Middle frontal gyrus (tissue), 1 donor: ENCODE results near the gene RGS8.
"Not testable (repeated sequence)": the region's sequence is repeated elsewhere in the genome, so short reads cannot be mapped to it uniquely, and the experiment has no call there.

ENCODE experiments used
- DNase-seq: peaks from one replicate; pipeline ENCODE4 v3.0.0-alpha.2; 2015; ENCODE audit warnings: low spot score; ENCODE audit errors: extremely low spot score

The RGS8 gene

DNA sequence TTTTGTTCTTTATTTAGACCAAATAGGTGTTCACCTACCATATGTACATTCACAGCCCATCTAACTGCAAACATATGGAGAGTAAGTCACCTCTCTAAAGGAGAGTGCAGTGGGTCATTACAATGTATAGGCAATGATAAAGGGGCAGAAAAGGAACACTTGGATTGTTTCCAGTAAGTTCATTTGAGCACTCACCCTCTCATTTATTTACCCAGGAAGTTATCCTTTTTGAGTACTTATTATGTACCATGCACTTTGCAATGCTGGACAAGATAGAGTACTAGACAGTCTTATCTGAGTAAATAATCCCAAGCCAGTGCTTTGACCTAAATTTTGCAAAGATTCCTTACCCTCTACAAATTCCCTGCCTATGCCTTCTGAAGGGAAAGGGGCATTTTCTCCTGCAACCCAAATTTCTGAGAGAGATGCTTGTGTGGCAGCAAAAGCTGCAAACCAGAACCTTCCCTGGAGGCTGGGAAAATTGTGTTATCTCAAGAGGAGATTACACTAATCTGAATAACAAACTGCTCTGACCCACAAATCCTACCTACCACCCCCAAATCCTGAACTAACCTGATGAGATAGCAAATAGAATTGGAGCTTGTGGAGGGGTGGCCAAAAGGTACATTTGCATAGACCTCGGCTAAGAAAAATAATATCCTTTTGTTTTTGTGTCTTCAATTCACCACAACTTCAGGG is 18.6 kb upstream of the RGS8 start:
- DNase-seq: no peak

DNA sequence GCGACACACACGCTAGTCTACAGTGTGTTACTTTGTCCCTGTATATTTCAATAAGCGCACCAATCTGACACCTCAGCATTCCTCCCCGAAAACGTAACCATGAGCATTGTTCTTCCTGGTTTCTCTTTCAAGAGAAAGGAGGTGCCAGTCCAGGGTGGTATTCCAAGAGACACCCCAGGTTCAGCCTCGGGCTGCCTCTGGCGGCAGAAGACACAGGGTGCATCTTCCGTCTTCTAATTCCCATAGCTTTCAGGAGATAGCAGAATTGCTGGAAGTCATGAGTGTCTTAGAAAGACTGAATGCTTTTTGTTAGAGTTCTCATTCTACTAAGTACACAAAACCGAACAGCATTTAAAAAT is 15.9 kb upstream of the RGS8 start:
- no peak for DNase-seq

DNA sequence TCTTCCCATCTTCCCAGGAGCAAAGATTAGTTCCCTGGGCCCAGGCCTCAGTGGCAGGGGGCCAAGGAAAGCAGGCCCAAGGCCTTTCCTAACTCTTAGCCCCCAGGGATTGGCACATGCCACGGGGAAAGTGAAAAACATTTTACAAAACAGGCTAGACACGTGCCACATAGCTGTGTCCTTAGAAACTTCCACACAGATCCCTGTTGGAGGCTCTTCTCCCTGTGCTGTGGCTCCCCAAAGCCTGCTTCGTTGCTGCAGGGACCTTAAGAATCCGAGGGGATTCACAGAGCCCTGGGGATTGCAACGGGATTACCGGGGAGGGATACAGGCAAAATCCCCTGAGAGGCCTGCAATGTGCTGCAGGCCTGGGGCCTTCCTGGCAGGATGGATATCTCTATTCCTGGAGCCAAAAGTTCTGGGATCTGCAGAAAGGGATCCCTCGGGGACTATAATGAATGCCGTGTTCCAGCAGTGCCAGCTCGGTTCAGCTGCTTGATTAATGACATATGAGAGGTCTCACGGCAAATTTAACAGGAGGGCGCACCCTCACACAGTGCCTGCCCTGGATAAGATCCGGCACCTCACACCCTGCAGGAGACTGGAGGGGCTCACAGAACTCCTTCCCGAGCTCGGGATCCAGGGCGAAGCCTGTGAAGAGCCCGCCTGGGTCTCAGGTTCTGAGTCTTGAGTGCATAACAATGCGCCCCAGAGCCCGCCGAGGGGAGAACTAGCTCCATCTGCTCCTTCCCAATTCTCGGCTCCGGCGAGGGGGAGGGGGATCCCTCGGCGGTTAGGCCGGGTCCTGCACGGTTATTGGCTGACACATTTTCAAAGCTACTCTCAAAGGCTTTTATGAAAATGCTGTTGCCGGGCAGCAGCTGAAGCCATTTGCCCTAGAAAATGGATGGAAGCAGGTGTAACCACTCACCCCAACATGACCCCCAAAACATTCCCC is 15.3 kb upstream of the RGS8 start:
- no peak for DNase-seq

DNA sequence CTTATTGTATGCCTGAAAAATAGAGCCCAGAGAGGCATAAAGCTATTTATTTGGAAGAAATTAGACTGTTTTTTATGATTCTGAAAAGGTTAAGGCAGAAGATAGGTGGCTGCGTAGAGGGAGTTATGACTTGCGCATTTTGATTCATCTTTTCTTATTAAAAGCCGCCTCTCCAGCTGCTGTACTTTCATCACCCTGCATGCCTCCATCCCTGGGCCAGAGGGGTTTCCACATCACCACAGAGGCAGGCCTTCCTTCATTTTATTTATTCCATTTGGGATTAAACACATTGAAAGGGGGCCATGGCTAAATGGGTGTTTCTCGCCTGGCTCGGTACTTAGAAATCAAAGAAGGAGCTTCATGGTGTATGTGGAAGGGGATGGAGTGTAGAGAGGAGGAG is 14.6 kb upstream of the RGS8 start:
- DNase-seq: no peak

DNA sequence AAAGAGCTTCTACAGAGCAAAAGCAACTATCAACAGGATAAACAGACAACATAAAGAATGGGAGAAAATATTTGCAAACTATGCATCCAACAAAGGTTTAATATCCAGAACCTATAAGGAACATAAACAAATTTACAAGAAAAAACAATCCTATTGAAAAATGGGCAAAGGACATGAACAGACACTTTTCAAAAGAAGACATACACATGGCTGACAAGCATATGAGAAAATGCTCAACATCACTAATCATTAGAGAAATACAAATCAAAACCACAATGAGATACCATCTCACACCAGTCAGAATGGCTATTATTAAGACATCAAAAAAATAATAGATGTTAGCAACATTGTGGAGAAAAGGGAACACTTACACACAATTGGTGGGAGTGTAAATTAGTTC is 8.8 kb upstream of the RGS8 start:
- not testable (repeated sequence) for DNase-seq

DNA sequence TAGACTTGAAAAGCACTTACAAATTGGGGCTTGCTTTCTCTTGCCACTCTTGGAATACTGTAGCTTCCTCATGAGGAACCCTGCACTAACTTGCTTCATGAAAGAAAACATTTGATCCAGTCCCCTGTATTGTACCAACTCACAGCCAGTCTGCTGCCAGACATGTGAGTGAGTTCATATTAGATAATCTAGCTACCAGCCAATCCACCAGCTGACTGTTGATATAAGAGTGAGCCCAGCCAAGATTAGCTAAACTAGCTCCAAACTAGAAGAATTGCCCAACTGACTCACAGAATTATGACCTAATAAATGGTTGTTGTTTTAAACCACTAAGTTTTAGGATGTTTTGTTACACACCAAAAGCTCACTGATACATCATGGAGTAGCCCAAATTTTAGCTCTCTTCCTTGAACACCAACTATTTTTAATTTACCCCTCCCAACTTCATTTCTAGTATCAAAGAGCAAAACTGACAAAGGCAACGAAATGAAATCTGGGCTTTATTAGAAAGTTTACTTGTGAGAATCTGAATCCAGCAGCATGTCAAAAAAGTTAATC is 6.6 kb upstream of the RGS8 start:
- DNase-seq: no peak

DNA sequence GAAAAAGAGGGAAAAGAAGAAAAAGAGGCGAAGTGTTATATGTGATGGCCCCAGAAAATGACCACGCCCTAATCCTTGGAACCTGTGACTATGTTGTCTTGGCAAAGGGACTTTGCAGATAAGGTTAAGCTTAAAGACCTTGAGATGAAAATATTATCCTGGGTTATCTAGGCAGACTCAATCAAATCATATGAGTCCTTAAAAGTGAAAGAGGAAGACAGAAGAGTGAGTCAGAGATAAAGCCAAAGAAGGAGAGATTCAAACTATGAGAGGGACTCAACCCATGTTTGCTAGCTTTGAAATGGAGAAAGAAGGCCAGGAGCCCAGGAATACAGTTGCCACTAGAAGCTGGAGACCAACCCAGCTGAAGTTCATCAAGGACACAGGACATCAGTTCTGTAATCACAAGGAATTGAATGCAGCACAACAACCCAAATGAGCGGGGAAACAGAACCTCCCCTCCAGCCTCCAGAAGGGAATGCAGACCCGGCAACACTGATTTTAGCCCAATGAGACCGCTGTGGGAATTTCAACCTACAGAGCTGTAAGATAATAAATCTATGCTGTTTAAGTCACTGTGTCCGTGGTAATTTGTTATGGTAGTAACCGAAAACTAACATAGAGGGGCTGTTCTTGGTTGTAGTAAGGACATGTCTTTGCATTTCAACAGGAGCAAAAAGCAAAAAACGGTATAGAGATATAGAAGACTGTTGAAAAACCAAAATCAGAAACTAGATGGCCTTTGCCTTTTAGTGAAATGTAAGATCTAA is 4.2 kb upstream of the RGS8 start:
- no peak for DNase-seq

DNA sequence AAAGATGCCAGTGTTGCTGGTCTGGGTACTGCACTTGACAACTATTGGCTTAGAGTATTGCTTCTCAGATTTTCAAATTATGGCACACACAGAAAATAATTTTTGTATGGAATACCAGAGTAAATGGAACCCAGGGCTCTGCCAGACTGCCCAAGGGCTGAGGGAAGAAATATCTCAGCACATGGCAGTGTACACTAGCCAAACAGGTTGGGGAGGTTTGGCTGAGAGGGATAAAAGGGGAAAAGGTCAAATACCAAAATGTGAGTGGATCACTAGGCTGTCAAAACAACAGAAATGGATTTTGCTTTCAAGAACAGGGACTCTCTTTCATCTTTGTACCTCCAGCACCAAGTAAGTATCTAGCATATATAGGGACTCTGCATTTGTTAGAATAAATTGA is 3.0 kb upstream of the RGS8 start:
- DNase-seq: no peak

DNA sequence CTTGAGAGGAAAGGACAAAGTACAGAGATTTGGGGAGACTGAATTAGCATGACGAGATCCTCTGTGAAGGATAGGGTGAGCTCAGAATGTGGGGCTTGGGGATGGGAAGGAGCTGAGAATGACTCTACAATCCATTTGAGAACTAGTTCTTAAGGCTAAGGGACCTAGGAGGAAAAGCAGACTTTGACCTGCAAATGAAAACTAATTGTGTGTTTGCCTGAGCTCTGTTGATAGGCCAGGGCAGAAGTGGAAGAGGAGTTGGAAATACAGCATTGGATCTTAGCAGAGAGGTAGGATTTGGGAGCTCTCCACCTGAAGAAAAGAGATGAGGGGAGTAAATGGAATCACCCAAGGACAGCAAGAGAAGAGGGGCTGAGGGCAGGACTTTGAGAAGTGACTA is 2.1 kb upstream of the RGS8 start:
- no peak for DNase-seq

DNA sequence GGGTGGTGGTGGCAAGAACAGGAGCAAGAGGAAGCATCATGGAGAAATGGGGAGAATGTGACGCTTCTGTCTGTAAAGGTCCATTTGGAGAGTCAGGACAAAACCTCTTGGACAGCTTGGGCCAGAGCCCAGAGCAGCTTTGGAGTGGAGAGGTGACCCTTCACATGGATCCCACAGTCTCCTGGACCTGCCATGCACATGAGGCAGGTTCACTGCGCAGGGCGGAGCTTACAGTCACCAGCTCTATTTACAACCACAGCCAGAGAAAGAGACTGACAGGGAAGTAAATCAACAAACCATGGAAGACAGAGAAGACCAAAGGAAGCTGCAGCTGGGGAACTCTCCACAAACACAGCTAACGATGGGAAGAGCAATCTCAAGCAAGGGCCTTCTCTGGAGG is 828 bp upstream of the RGS8 start:
- no peak for DNase-seq

DNA sequence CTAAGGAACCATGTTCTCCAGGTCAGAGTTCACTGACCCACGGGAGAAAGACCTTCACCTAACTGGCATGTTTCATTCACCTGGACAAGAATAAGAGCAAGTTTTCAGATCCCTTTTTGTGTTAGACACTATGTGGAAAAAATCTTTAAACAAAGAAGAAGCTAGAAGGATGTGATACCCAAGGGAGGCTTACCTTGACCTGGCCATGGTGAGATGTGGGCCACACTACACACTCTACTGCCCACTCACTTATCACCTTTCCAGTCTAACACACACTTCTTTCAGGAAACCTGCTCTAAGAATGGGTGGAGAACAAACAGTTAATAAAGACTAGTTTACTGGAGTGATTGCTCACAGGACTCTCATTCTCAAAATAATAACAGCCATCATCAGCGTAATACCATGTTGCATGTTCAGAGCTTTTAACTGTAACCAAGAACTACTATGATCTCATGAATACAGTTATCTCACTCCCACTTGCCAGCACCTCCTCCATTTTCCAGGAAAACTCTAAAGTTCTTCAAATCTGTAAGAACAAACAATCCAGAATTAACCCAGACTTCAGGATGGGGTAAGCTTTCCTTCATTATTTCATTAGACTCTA is 1.4 kb downstream of the RGS8 start:
- no peak for DNase-seq

DNA sequence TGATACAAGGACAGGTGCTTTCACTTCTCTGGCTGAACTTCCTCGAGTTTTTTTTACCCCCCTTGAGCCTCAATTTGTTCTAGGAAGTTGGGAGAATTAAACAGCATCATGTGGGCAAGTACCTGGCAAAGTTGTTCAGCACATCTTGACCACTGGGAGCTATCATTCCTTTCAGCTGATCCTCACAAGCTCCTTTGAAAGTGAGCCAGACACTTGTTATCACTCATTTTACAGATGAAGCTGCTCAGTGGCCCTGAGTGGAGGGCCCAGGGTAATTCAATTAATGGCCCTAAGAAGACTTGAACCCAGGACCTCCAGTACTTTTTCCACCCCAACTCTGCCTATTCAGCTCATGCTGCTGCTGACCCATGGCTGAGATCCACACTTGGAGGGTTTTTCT is 2.0 kb downstream of the RGS8 start:
- no peak for DNase-seq

DNA sequence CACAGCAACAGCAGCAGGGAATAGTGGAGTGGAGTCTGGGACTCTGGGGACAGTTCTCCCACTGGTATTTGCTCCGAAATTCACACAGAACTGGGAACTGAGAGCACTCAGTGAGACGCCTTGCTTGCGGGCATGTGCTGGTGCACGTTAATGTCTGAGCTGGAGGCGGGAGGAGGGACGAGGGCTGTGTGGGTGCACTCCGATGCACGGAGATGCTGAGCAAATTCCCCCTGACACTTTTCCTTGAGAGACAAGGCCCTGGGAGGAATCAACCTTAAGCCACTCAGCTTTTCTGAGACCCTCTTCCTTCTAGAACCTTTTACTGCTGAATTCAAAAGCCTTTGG is 2.8 kb downstream of the RGS8 start:
- no peak for DNase-seq

DNA sequence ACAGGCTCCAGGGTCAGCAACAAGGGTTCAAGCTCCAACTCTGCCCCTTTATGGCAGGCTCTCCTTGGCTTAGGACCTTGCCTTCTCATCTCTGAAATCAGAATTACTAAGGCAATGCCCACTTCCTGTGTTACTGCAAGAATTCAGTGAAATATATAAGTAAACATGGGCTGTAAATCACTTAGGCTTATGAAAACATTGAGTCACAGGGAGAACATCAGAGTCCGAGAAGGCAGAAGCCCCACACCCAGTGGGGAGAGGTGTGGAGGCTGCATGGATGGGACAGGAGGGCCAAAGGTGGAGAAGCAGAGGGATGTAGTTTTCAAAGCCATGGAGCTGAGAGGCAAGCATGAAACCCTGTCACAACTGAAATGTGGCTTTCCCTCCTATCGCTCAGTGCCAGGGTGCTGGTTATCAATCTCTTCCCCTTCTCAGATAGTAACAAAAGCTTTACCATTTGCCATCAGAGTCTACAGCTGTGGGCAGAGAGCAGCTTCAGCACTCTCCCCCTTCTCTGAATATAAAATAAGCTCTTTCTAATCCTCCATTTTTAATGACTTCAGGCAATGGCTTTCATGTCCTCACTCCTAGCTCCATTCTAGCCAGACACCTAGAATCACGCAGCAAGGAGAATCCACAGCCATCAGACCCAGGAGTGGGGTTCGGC is 3.4 kb downstream of the RGS8 start:
- DNase-seq: no peak

DNA sequence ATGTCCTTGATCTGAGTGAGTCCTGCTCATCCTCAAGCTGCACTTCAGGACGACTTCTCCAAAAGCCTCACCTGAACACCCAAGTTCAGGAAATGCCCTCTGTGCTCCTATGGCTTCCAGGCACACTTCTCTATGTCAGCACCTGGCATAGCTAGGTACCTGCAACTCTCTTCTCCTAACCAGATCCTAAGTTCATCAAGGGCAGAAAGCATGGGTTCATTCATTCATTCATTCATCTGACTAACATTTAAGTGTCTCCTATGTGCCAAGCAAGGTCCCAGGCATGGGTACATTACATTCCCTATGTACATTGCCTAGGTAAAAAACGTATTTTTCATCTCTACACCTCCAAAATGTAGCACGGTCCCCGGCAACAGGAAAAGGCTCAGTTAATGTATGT is 4.0 kb downstream of the RGS8 start:
- no peak for DNase-seq

DNA sequence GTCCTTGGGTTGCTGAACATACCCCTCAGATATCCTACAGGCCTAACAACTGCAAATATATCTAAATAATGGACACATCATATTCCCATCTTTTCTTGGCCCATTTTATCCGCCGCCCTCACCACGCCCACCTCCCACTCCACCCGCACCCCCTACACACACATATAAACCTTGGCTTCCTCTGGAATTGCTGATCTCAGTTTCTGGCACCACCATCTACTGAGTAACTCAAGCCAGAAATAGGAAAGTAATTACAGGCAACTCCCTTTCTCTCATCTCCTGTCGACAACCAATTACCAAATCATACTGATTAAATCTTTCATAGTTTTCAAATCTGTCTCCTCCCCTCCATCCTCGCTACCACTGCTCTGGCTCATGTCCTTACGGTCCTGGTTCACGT is 4.7 kb downstream of the RGS8 start:
- no peak for DNase-seq

DNA sequence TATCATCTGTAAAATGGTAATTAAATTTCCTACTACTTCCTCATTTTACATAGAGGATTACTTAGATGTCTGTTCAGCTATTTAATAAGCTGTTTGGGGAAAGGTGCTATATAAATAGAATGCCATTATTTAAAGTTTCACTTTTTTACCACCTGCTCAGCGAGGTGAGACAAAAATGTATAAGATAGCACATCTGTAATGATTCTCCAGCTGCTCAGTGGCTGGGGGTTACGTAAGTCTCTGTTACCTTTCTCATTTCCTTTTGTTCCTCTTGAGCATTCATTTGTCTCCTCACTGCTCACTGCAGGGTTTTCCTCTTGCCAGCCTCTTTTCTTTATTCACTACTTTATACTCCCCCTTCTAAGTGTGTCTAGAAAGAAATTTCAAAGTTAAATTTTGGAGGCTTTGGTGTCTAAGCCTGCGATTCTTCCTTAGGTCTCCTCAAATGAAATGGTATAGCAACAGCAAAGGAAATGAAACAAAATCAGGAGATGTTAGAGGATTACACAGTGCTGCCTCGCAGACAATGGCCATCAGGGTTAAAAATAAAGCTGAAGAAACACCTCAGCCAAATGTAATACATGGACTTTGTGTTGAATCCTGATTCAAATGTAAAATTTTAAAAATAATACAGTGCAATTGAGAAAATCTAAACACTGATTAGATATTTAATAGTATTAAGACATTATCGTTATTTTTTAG is 6.8 kb downstream of the RGS8 start:
- DNase-seq: no peak

DNA sequence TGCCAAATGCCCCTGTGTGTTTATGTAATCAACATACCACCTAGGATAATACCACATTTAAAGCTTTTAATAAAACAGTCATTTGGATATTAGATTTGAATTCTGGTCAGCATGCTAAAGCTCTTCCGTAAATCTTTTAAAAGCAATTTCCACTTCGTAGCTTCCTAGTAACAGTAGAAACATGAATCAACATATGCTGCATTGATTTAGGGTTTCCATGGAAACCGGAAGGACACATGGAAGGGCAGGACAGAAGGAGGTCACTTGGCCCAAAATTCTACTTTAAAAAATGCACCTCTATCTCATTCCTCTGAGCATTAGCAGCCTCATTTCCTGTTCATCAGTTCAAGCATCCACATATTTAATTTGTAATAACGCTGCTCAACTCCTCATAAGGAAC is 8.1 kb downstream of the RGS8 start:
- DNase-seq: no peak

DNA sequence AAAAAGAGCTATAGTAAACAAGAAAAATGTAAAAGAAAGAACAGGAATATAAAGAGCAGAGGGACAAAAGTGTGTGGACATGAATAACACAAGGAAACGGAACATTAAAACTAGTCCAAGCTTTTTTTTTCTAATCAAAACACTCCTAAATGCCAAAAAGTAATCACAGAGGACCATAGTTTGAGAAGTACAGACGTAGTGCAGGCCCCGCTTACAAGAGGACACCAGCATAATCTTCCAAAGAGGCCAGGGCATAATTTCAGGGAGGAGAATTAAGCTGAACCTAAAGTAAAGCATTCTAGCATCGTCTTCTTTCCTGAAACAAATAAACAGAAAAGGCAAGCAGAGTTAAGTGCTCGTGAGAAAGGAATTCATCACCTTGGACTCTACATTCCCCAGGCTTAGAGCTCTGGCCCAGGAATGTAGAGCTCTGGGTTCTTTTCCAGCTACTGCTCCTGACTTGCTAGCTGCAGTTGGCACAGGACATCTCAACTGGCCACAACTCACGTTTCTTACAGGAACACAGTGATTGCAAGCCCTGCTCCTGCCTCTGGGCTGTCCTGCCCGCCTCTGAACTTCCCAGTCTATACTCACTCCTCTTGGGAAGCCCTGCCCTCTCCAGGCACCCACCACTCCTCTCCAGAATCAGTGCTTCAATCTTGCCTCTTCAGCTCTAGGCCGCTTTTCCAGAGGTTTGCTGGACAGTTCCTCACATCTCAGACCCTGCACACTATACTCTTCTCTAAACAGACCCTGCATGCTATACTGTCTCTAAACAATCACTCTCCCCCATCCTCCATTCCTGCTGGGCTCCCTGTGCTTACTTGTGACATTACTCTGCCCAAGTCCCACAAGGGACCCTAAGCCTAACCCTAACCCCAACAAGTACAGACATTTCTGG is 9.8 kb downstream of the RGS8 start:
- DNase-seq: no peak
